Right ventricle myocardium inferior (tissue), 1 donor: ENCODE data around the gene MED13. TPM values are rescaled to one million over a fixed set of nuclear protein-coding genes. Genes with fewer than 3 reads are reported as not detected.

Experiments used
- total RNA-seq: library from RNA; stranded (reverse); fragmentation: NEBNext Ultra II Directional; extraction: Animal tissue kit (Norgen Biotek cat#: 25700); gene quantifications from one replicate; pipeline ENCODE4 v1.2.1, GENCODE V29; 2021
- donor health status: DM: no; HTN: yes; CAD: no; lungs with severe emphysema.

The MED13 gene
- total RNA-seq, 1 donor from 2014 or later, result 28.3 TPM

Other genes starting within 250 kb of the MED13 start
- 0.24 TPM for gene BRIP1, start 201.8 kb downstream of the MED13 start, total RNA-seq
- gene INTS2, start 137.3 kb downstream of the MED13 start, total RNA-seq, result 9.1 TPM